Effector memory CD4-positive, alpha-beta T cell (primary cell): ENCODE results near the gene ABAT.

Experiments
- DNase-seq, 3 donors: peaks; one replicate each; pipeline ENCODE4 v3.0.0-alpha.2; 2020
- H3K27ac ChIP-seq: 2 replicates; pipeline ENCODE4 v1.7.0; 2013; ENCODE audit warnings: mild to moderate bottlenecking, low read length, moderate library complexity; ENCODE audit not compliant: insufficient read depth, poor library complexity, severe bottlenecking
- H3K27me3 ChIP-seq: replicated peaks from 2 replicates; pipeline ENCODE4 v1.7.0; 2013; ENCODE audit warnings: mild to moderate bottlenecking, low read length; ENCODE audit not compliant: insufficient read depth, control insufficient read depth, poor library complexity, severe bottlenecking
- H3K36me3 ChIP-seq: 2 replicates; pipeline ENCODE4 v1.7.0; 2013; ENCODE audit warnings: mild to moderate bottlenecking, low read length, moderate library complexity; ENCODE audit not compliant: control insufficient read depth, insufficient read depth
- H3K4me1 ChIP-seq: 2 replicates; pipeline ENCODE4 v1.7.0; 2013; ENCODE audit warnings: low read length, mild to moderate bottlenecking; ENCODE audit not compliant: control insufficient read depth, insufficient read depth, poor library complexity, severe bottlenecking
- H3K4me3 ChIP-seq: 2 replicates; pipeline ENCODE4 v1.7.0; 2013; ENCODE audit warnings: low read length, low read depth, mild to moderate bottlenecking; ENCODE audit not compliant: insufficient read depth, poor library complexity, severe bottlenecking
- H3K9me3 ChIP-seq: 2 replicates; pipeline ENCODE4 v1.7.0; 2013; ENCODE audit warnings: mild to moderate bottlenecking, low read length, moderate library complexity; ENCODE audit not compliant: control insufficient read depth

ABAT gene

DNA sequence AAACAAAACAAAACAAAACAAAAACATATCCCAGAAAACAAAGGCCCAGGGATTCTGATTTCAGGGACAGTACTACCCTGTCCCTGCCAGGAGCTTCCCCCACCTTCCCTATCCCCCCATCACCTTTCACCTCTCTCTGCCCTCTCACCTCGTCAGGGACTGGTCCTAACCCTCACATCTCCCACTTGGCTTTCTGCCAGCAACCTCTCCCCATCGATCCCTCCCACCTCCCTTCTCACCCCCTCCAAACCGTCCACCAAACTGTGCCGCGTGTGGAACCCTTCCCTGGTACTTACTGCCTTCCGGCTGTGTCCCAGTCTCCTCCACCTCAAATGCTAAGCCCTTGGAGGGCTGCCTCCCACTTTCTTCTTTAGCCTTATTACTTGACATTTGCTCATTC is 86.7 kb downstream of the ABAT start:
- H3K27me3 ChIP-seq = no peaks in the 10 kb centered on the region
- H3K27ac ChIP-seq = no peak overlapping the region
- DNase-seq = no peak
- no peaks in the 10 kb centered on the region for H3K4me1 ChIP-seq
- peaks cover 4% of the 10 kb centered on the region for H3K36me3 ChIP-seq
- no peak overlapping the region for H3K4me3 ChIP-seq
- no peaks in the 10 kb centered on the region for H3K9me3 ChIP-seq

DNA sequence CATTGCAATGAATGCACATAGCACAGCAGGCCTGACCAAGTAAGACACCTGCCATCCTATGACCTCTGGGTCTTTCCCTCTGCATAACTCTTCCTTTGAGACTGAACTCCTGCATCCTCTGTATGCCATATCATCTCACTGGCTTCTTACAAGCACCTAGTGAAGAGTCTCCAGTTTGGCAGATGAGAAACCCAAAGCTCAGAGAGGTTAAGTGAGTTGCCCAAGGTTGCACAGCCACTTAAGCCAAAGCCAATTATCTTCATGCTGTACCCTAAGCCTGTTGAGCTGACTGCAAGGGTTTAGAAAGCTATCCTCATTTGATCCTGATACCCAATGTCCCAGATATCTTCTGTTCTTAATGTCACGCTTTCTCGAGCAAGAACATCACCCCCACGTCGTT is 87.8 kb downstream of the ABAT start:
- Histone ChIP-seq H3K27ac (no peak overlapping the region), H3K36me3 (peaks cover 5% of the 10 kb centered on the region), H3K4me1 (no peaks in the 10 kb centered on the region), H3K9me3 (no peaks in the 10 kb centered on the region), H3K27me3 (no peaks in the 10 kb centered on the region), H3K4me3 (no peak overlapping the region)
- DNase-seq = no peak

DNA sequence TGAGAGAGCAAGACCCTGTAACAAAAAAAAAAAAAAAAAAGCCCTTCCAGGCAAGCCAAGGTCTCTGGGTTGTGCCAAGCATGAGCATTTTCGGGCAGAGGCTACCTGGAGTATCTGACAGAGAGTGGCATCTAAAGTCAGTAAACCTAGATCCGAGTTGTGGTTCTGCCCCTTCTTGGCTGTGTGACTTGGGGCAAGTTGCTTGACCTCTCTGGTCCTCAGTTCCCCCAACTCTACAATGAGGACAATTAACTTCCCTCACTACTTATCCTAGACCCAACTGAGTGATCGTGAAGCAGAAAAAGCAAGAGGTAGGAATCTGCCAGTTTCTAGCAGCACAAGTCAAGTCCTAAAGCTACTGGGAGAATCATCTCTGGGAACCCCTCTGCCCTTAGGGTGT is 88.7 kb downstream of the ABAT start:
- Histone ChIP-seq H3K27me3 (no peaks in the 10 kb centered on the region), H3K27ac (no peak overlapping the region), H3K4me1 (no peaks in the 10 kb centered on the region), H3K9me3 (no peaks in the 10 kb centered on the region), H3K36me3 (peaks cover 6% of the 10 kb centered on the region), H3K4me3 (no peak overlapping the region)
- DNase-seq = no peak

DNA sequence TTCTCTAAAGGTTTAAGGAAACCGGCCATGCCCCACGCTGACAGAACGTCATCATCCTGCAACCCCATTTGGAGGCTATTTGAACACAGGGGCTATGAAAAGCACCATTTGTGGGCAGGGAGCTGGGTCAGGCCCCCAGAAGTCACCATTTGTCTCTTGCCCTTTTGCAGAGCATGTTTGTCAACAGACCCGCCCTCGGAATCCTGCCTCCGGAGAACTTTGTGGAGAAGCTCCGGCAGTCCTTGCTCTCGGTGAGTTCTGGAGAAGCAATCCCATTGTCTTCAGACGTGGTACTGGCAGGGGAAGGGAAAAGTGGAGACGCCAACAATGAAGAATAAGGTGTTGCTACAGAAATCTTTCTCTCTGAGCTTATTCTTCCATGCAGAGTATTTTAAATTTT is 89.5 kb downstream of the ABAT start:
- Histone ChIP-seq H3K9me3 (no peaks in the 10 kb centered on the region), H3K36me3 (peaks cover 14% of the 10 kb centered on the region), H3K4me3 (no peak overlapping the region), H3K27me3 (no peaks in the 10 kb centered on the region), H3K4me1 (no peaks in the 10 kb centered on the region), H3K27ac (no peak overlapping the region)
- no peak for DNase-seq

DNA sequence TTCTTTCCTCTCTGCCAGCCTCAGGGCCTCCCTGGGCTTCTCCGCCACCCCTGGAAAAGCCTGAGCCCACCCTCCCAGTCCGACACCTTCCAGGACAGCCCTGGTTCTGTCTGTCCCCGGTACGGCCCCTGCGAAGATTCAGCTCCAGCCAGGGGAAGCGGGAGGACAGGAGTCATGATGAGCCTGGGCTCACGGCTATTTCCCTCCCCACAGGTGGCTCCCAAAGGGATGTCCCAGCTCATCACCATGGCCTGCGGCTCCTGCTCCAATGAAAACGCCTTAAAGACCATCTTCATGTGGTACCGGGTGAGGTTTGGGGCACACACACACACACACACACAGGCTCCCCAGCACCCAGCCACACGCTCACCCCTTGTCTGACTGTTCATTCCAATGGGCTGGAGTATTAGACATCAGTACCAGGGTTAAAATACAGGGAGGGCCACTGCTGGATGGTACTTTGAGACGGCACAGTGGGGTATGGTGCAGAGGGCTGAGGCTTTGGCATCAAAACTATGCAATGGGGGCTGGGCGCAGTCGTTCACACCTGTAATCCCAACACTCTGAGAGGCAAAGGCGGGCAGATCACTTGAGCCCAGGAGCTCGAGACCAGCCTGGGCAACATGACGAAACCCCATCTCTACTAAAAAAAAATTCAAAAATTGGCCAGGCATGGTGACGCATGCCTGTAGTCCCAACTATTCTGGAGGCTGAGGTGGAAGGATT is 90.3 kb downstream of the ABAT start:
- Histone ChIP-seq H3K27me3 (no peaks in the 10 kb centered on the region), H3K9me3 (no peaks in the 10 kb centered on the region), H3K4me3 (no peak overlapping the region), H3K36me3 (peaks cover 15% of the 10 kb centered on the region), H3K27ac (no peak overlapping the region), H3K4me1 (no peaks in the 10 kb centered on the region)
- DNase-seq = no peak

DNA sequence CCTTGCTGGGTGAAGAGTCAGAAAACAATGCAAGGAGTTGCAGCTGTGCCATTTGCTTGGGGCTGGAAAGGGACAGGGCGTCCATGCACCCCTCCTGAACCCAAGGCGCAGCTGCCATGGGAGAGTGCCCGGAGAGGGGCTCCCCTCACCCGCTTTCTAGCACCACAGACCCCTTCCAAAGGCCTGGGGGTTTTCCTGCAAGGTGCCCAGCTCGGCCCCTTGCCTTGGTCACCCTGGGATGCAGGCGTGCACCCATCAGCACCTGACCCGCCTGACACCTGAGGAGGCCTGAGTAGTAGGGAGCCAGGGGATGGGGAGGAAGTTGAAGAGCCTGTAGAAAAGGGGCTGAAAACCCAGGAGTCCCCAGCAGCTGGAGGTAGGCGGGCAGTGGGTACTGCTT is 92.8 kb downstream of the ABAT start:
- no peak overlapping the region for H3K4me3 ChIP-seq
- H3K4me1 ChIP-seq = no peaks in the 10 kb centered on the region

DNA sequence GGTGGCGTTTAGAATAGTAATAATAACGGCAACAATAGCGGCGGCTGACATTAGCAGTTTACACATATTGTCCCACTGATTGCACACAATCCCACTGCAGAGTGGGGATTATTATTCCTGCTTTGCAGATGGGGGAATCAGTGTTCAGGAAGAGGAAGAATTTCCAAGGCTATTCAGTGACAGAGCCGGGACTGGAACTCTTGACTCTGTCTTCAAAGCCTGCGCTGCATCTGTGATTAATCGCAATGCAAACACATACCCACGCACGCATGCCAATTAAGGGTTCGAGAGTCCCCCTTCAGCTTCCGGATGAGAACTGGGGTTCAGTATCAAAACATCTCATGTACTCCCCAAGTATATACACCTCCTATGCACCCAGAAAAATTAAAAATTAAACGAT is 93.9 kb downstream of the ABAT start:
- no peak for DNase-seq
- Histone ChIP-seq H3K27me3 (no peaks in the 10 kb centered on the region), H3K36me3 (peaks cover 22% of the 10 kb centered on the region), H3K4me1 (no peaks in the 10 kb centered on the region), H3K9me3 (no peaks in the 10 kb centered on the region), H3K4me3 (no peak overlapping the region), H3K27ac (no peak overlapping the region)

More for the DNA sequence above, 92.8 kb downstream of the ABAT start:
- H3K27me3 ChIP-seq = no peaks in the 10 kb centered on the region
- H3K9me3 ChIP-seq = no peaks in the 10 kb centered on the region
- no peak for DNase-seq
- H3K27ac ChIP-seq = no peak overlapping the region
- peaks cover 16% of the 10 kb centered on the region for H3K36me3 ChIP-seq

DNA sequence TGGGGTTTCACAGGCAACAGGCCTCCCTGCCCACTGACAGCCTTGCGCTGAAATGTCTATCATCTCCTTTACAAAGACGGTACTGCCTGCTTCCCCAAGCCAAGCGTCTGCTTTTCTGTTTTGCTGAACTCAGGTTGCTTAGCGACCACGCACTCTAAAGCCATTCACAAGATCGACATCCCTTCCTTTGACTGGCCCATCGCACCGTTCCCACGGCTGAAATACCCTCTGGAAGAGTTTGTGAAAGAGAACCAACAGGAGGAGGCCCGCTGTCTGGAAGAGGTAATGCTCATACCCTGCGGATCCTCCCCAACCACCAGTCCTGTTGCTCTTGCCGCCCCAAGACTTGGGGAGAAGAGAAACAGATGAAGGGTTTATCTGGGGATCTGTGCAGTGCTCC is 94.3 kb downstream of the ABAT start:
- H3K27me3 ChIP-seq = no peaks in the 10 kb centered on the region
- H3K27ac ChIP-seq = no peak overlapping the region
- no peaks in the 10 kb centered on the region for H3K4me1 ChIP-seq
- no peak overlapping the region for H3K4me3 ChIP-seq
- H3K9me3 ChIP-seq = no peaks in the 10 kb centered on the region
- no peak for DNase-seq
- H3K36me3 ChIP-seq = peaks cover 22% of the 10 kb centered on the region

DNA sequence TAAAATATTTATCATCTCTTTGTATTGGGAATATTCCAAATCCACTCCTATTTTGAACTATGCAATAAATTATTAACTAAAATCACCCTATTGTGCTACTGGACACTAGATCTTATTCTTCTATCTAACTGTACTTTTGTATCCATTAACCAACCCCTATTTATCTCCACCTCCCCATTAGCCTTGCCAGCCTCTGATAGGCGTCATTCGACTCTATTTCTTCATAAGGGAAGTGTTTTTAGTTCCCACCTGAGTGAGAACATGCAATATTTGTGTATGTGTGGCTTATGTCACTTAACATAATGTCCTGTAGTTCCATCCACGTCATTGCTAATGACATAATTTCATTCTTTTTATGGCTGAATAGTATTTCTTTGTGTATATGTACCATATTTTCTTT is 99.1 kb downstream of the ABAT start:
- no peak for DNase-seq
- no peaks in the 10 kb centered on the region for H3K27me3 ChIP-seq
- no peaks in the 10 kb centered on the region for H3K4me1 ChIP-seq
- H3K36me3 ChIP-seq = peaks cover 40% of the 10 kb centered on the region
- H3K27ac ChIP-seq = no peak overlapping the region
- no peak overlapping the region for H3K4me3 ChIP-seq
- H3K9me3 ChIP-seq = no peaks in the 10 kb centered on the region

DNA sequence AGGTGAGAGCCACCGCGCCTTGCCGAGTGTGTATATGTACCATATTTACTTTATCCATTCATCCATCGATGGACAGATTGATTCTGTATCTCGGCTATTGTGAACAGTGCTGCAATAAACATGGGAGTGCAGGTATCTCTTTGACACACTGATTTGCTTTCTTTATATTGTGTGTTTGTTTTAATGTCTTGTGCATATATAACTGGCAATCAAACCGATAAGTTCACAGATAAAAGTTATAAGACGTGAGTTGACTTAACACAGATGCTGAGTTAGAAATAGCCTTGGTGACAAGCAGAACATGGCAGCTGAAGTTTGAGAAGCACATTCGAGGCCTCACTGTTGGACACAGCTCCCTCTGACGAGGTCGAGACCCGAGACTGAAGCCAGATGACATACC is 99.8 kb downstream of the ABAT start:
- Histone ChIP-seq H3K4me3 (no peak overlapping the region), H3K36me3 (peaks cover 37% of the 10 kb centered on the region), H3K27me3 (no peaks in the 10 kb centered on the region), H3K4me1 (no peaks in the 10 kb centered on the region), H3K9me3 (no peaks in the 10 kb centered on the region), H3K27ac (no peak overlapping the region)
- DNase-seq = no peak
